ENCODE results near the gene SURF1.

GRCh38 chr9:133333566-133333965 is 22.7 kb downstream of the SURF1 start:
- TF ChIP-seq POLR2A (IDR thresholded peaks at IDR 0.05; ENCODE audit: low read length): no peak
- TF ChIP-seq GATA1 (IDR thresholded peaks at IDR 0.05; ENCODE audit: low read depth, low read length): no peak
